Colon (tissue), 2 donors: ENCODE results near the gene RBBP5.

Source experiments
- FAIRE-seq: peaks from 2 replicates; lab custom pipeline; 2012; peaks lifted over from hg19 to GRCh38; lab: Jason Lieb, UNC
- donor health status: control.
- donor health status: control.

RBBP5 gene

DNA sequence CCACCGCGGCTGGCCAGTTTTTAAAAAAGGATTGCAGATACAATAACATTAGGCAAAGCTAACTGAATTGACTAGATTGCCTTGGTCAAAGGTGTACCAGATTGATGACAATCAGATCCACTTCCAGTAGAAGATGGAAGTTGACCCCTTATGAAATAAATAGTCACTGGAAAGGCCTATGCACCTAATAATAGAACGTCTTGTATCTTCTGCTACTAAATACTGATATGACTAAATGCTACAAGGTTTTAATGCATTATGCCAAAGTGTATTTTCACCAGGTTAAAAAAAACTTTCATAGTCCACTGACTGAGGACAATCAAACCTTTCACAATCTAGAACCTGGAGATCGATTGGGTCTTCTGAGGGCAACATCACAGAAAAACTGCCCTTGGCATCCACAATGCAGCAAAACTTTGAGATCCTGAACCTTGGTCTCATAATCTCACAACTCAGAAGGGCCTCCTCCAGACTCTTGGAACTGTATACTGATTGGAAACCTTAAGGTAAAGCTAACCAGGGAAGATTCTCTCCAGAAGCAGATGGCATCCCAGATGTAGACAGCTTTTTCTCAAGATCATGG, 7.8 kb upstream of the RBBP5 start:
- FAIRE-seq, result no peak

DNA sequence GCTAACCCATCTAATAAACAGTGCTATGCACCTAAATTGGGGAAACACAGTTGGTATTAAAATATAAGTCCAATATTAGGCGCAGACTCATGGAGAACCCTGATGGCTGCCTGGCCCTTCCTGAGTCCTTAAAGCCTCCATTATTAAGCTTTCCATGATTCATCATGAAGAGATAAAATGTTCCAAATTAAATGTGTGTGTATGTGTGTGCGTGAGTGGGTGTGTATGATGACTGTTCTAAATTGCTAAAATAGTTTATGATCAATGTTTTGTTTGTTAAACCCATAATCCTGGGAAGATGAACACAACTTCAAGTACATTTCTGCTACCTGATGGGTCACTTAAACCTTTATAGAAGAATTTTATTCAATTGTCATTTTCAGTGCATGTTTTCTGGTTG, 6.3 kb upstream of the RBBP5 start:
- no peak for FAIRE-seq

DNA sequence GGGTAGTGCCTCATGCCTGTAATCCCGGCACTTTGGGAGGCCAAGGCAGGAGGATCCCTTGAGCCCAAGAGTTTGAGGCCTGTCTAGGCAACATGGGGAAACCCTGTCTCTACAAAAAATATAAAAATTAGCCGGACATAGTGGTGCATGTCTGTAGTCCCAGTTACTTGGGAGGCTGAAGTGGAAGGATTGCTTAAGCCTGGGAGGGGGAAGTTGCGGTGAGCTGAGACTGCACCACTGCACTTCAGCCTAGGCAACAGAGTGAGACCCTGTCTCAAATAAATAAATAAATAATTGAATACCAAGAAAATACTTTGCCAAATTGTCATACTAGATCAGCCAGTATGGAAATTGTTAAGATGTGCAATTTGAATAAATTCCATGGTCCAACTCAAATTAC, 5.9 kb upstream of the RBBP5 start:
- no peak for FAIRE-seq

DNA sequence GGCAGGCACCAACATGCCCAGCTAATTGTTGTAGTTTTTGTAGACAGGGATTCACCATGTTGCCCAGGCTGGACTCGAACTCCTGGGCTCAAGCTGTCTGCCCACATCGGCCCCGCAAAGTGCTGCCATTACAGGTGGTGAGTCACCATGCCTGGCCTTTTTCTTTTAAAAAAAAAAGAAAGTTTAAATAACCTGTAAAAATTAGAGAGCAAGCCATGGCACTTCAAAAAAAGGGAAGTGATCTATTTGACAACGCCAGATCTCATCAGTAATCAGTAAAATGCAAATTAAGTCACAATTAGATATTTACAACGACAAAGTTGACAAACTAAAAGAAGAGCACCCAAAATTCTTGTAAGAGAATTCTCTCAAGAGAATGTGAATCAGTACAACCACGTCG, 2.9 kb upstream of the RBBP5 start:
- FAIRE-seq, result no peak

GRCh38 chr1:205122489-205122882, 708 bp upstream of the RBBP5 start:
- FAIRE-seq, result no peak

DNA sequence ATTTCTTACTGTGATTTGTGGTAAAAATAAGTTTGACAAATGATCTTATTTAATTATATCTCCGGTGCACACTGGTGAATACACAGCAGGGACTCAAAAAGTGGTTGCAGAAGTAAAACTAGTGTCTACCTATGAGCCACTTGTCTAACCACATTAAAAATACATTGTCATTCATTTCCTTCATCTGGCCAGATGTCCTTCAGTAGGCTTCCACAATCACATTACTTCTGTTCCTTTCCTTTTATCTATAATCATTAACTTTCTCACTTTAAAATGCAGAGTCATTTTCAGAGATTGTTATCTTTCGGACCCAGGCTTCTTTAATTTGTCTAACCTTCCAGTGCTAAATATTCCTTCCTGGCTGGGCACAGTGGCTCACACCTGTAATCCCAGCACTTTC, 3.0 kb downstream of the RBBP5 start:
- no peak for FAIRE-seq

DNA sequence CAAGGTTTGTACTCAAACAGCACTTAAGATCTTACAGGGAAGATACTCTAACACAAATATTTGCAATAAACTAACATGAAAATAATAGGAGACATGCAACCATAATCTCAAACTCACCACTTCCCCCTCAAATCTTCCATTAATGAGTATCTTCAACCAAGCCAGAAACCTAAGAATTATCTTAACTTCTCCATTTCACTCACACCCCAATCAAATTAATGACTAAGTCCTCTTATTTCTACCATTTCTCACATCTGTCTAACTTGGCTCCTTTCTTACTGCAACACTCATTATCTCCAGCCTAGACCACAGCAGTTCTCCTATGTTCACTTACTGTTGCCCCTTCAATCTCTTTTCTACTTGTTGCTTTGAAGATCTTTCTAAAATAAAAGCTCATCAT, 10.4 kb downstream of the RBBP5 start:
- FAIRE-seq, result no peak

DNA sequence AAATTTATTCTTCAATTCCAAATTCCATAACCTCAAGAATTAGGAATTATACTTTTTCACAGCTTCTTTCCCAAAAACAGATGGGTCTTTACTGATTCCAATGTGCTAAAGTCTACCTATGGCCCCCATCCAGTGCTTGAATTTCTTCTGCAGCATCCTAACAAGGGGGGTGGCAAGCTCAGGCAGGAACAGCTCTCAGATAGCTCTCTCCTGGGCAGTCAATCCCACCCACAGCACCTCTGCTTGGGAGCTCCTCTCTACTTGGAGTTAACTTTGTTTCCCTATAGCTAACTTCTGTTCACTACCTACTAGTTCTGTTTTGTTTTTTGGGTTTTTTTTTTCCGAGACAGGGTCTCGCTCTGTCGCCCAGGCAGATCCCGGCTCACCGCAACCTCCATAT, 12.1 kb downstream of the RBBP5 start:
- FAIRE-seq, result no peak

DNA sequence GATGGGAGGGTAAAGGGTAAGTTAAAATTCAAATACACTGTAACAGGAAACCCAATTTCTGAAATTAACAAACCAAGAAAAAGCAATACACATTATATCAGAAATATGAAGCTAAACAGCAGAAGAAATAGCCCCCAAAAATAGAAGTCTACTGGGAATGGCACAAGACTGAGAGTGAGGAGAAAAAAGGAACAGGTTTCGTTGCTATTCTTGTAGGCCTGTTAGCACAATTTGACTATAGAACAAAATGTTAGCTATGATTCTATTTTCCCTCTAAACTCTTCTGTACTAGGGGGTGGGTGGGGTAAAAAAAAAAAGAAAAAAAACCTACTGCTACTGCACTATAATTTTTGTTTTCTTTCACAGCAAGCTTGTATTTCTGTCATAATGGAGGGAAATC, 12.5 kb downstream of the RBBP5 start:
- no peak for FAIRE-seq

DNA sequence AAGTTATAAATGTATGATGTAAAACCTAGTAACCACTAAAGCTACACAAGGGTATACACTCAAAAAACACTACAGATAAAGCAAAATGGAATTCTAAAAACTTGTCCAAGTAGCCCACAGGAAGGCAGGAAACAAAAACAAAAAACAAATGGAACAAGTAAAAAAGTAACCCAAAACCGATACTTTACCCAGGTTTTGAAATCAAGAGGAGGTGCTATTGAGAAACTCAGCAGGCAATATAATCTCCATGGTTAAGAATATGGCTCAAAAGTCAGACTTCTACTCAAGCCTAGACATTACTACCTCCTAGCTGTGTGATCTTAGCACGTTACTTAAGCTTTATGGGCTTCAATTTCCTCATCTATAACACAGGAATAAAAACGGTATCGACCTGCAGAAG, 13.3 kb downstream of the RBBP5 start:
- no peak for FAIRE-seq

DNA sequence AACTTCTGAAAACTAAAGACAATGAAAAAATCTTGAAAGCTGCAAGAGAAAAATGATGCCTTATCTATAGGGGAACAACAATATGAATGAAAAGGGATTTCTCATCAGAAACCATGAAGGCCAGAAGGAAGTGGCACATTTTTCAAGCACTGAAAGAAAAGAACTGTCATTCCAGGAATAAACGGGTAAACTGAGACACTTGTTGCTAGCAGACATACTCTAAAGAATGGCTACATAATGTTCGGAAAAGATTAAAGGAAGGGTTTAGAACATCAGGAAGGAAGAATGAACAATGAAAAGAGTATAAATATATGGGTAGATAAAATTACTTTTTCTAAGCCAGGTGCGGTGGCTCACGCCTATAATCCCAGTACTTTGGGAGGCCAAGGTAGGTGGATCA, 14.5 kb downstream of the RBBP5 start:
- no peak for FAIRE-seq

- FAIRE-seq, result no peak
Measured at GRCh38 chr1:205102404-205102803, 19.4 kb downstream of the RBBP5 start.

DNA sequence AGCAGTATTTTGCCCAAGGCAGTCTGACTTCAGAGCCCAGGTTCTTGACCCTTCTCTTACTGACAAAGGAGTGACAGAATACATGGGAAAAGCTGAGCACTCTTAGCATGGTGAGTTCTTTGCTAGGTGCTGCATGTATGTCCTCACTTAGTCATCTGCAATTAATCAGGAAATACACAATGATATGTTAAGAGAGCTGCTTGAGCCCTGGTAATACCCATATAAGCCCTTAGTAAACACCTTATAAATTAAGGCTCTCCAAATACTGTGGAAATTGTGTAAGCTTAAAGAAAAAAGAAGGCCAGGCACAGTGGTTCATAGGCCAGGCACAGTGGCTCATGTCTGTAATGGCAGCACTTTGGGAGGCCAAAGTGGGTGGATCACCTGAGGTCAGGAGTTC, 23.5 kb downstream of the RBBP5 start:
- FAIRE-seq, result no peak

DNA sequence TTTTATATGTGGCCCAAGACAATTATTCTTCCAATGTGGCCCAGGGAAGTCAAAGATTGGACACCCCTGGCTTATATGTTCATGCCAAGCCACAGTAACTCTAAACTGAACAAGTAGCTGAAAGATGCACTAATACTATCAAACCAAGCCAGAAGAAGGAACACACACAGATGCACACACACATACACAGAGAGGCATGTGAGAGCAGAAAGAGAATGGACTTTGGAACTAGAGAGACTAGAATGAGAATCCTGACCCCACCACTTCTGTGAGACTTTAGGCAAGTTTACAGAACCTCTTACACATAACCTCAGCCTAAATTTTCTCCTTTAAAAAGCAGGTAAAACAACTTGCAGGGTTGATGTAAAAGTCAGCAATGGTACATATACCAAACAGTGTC, 26.4 kb downstream of the RBBP5 start:
- FAIRE-seq, result no peak

DNA sequence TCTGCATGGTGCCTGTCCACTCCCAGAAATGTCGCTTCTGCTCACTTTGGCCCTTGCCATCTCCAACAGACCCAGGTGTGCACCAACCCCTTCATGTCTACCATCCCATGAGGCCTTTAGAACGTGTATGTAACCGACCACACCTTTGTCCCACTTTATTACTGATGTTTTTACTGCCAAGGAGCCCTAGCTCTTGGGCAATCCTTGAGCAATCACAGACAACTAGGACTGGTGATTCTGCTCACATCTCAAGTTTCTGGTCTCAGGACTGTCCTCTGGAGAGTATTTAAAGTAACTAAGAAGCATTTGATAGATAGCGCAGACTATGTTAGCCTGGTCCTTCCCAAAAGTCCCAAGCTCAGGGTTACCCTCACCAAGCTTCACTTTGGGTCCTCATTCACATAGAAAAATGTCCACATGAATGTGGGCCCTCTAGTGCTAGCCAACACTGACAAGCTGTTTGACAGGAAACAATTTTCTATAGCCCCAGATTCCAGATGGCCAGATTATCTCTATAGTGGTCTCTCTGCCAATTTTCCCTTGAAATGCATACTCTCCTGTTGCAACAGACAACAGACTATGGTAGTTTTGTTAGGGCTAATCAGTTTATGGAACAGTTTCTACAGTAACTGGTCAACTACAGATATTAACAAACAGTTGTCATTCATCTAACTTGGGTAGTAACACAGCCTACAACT, 30.6 kb downstream of the RBBP5 start:
- FAIRE-seq, result no peak

DNA sequence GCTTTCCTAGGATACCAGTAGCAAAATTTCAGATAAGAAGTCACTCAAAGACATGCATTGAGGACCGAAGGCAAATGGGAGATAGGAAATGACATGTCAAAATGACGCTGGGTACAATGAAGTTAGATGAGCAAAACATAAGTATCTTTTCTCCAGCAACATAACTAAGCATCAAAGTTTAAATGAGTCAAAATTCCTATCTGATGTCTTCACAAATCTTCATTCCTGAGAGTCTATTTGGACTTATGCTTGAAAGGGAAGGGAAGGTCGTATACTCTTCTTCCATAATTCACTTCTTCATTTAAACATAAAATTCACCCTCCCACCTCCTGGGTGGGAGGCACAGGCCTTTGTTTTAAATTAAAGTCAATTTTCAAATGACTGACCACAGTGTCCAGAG, 33.4 kb downstream of the RBBP5 start:
- no peak for FAIRE-seq

DNA sequence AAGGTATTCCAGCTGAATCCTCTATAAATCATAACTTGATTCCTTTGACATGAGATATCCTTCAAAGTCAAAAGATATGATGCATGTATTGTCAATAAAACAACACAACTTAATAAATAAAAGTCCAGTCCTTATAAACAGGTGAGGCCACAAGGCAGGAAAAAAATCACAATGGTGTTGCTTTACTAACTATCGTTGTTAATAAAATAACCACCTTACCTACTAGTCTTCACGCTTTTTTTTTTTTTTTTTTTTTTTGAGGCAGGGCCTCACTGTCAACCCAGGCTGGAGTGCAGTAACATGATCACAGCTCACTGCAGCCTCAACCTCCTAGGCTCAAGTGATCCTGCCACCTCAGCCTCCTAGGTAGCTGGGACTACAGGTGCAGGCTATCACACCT, 37.4 kb downstream of the RBBP5 start, which contains the start of gene TMEM81:
TSS of gene TMEM81 (minus strand) at position 101 of the 400 bp plus-strand sequence. CDS start 140 bp downstream, outside the sequence.
- FAIRE-seq, result no peak

DNA sequence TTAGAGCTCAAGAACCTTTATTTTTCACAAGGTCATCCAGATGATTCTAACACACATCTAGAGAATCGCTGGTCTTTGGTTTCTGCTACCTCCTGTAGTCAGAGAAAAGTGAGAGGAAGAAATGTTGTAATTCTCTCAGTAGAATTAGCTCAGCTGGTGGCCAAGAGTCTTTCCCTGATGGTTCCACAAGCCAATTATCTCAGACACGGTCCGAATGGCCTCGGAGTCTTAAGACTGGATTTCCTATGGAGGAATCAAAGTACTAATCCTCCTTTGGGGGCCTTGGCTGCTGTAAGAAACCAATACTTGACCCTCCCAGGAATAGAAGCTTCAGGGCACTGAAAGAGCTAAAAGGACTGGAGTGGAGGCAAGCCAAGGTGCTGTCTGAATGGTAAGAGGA, 39.3 kb downstream of the RBBP5 start:
- no peak for FAIRE-seq

DNA sequence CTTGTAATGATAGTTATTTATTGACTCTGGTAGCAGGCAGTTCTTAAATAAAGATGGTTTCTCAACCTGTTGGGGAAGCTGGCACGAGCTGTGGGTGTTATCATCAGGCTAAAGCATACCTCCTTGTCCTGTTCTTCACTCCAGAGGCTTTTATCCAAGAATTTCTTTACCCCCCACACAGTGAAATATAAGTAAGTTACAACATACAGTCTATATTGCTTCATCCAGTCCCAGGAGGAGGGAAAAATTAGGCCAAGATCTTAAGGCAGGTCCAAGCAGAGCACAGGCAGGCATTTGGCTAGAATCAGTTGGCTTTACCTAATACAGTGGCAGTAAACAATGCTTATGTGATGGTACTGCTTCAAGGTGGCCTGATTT, 43.9 kb downstream of the RBBP5 start:
- no peak for FAIRE-seq

GRCh38 chr1:205077158-205077933, 44.4 kb downstream of the RBBP5 start:
- FAIRE-seq, result no peak

DNA sequence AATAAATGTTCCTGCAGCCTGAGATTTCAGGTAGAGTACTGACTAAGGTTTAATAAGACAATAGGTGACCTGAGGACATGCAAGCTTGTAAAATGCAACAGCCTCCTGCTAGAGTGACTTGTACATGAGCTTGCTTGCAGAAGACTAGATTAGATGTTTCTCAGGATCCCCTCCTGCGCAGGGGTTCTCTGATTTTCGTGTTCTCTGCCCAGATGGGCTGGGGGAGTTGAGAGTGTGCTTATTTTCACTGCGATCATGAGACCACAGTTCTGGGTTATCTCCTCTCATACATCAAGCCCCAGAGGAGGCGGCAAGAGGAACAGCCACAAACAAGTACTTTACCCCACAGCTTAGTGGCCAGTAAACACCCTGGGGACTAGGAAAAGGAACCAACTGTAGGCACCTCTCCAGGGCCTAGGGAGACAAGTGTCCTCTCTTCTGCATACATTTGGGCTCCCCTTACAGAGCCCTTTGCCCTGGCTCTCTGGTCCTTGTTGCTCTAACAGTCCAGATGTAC, 45.5 kb downstream of the RBBP5 start:
- no peak for FAIRE-seq

DNA sequence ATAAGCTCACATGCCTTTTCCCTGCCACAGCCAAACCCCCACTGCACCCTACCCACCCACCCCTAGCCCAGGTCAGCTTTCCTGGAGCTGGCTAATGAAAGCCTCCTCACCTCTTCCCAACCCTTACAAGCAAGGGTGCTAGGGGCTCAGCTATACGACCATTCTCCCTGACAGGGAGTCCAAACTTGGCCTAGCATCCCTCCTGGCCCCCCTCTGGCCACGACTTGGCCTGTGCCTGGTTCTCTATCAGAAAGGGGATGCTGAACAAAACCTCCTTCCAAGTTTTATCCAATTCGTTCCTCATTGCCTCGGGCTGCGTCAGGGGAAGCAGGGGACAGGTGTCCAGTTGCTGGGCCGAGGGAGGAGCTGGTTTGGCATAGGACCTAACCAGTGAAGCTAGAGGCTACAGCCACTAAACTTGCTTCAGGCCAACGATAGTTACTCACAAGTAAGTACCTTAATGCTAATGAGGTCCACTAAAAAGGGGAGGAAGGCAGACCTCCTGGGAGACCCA, 46.1 kb downstream of the RBBP5 start:
- FAIRE-seq, result no peak

DNA sequence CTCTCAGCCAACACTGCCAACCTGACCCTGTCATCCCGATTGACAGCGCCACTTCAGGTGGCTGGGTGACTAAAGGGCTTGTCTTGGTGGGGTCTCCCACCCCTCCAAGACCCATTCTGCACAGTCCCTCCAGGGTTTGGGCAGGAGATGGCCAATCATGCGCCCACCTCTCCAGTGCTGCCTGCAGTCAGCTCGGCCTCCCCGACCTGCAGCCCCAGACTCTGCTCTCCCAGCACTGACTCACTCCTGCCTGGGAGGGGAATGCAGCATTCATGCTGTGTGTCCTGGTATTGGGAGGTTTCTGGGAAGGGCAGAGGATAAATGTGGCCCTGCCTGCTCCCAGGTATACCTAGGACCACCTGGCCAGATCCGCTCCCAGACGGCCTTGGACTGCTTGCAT, 47.3 kb downstream of the RBBP5 start:
- no peak for FAIRE-seq
